Neutrophil (primary cell): Measurements from ENCODE around the gene DST.

Experiments
- H3K27ac ChIP-seq: fragments of 200-600 bp; sonication (generic); 2 replicates; pipeline ENCODE4 v1.5.1; 2016; ENCODE audit warnings: mild to moderate bottlenecking, moderate library complexity
- H3K27me3 ChIP-seq: fragments of 200-600 bp; sonication (generic); 2 replicates; pipeline ENCODE4 v1.6.0; 2016; ENCODE audit warnings: mild to moderate bottlenecking
- H3K36me3 ChIP-seq: fragments of 200-600 bp; sonication (generic); 2 replicates; pipeline ENCODE4 v1.5.1; 2017
- H3K4me1 ChIP-seq, 2 experiments: fragments of 200-600 bp in 1 of 2; sonication (generic) in 1 of 2; 1 replicate in 1 of 2; 2 replicates in 1 of 2; pipeline versions ENCODE4 v1.5.1 to v1.6.1; 2013 to 2016; ENCODE audit warnings: low read depth in 1 of 2, low read length in 1 of 2, mild to moderate bottlenecking in 1 of 2, moderate library complexity in 1 of 2; ENCODE audit not compliant: control insufficient read depth in 1 of 2, insufficient read depth in 1 of 2
- H3K4me3 ChIP-seq, 2 experiments: fragments of 200-600 bp in 1 of 2; sonication (generic) in 1 of 2; 1 replicate in 1 of 2; 2 replicates in 1 of 2; pipeline ENCODE4 v1.5.1; 2013 to 2016; ENCODE audit warnings: low read depth in 1 of 2, low read length in 1 of 2, mild to moderate bottlenecking in 1 of 2, moderate library complexity in 1 of 2
- H3K9me3 ChIP-seq: fragments of 200-600 bp; sonication (generic); 2 replicates; pipeline ENCODE4 v1.5.1; 2016
- CTCF ChIP-seq: fragments of 200-600 bp; sonication (generic); IDR thresholded peaks from 2 replicates; pipeline ENCODE4 v1.5.1; 2016; ENCODE audit warnings: antibody characterized with exemption

Gene DST

GRCh38 chr6:56657354-56657753 is 14.7 kb upstream of the DST start:
- no peak for TF ChIP-seq CTCF
- Histone ChIP-seq H3K36me3 (no peaks in the 10 kb centered on the region), H3K9me3 (no peaks in the 10 kb centered on the region), H3K4me1 (no peaks in the 10 kb centered on the region), H3K4me3 (no peak overlapping the region), H3K27me3 (no peaks in the 10 kb centered on the region), H3K27ac (no peak overlapping the region)

GRCh38 chr6:56656466-56656865 is 13.8 kb upstream of the DST start:
- H3K27me3 ChIP-seq = no peaks in the 10 kb centered on the region
- no peak overlapping the region for H3K27ac ChIP-seq
- no peaks in the 10 kb centered on the region for H3K4me1 ChIP-seq

GRCh38 chr6:56655996-56656395 is 13.3 kb upstream of the DST start:
- Histone ChIP-seq H3K4me1 (no peaks in the 10 kb centered on the region), H3K27ac (no peak overlapping the region)

More at GRCh38 chr6:56656466-56656865, 13.8 kb upstream of the DST start:
- TF ChIP-seq CTCF = no peak
- H3K36me3 ChIP-seq = no peaks in the 10 kb centered on the region
- H3K4me3 ChIP-seq = no peak overlapping the region
- no peaks in the 10 kb centered on the region for H3K9me3 ChIP-seq

GRCh38 chr6:56655249-56655648 is 12.6 kb upstream of the DST start:
- H3K27me3 ChIP-seq = no peaks in the 10 kb centered on the region
- TF ChIP-seq CTCF = no peak
- no peaks in the 10 kb centered on the region for H3K9me3 ChIP-seq
- no peak overlapping the region for H3K27ac ChIP-seq
- H3K36me3 ChIP-seq = no peaks in the 10 kb centered on the region
- no peak overlapping the region for H3K4me3 ChIP-seq
- no peaks in the 10 kb centered on the region for H3K4me1 ChIP-seq

More at GRCh38 chr6:56655996-56656395, 13.3 kb upstream of the DST start:
- Histone ChIP-seq H3K4me3 (no peak overlapping the region), H3K27me3 (no peaks in the 10 kb centered on the region), H3K36me3 (no peaks in the 10 kb centered on the region), H3K9me3 (no peaks in the 10 kb centered on the region)
- TF ChIP-seq CTCF = no peak

GRCh38 chr6:56652994-56653393 is 10.3 kb upstream of the DST start:
- Histone ChIP-seq H3K36me3 (no peaks in the 10 kb centered on the region), H3K4me3 (no peak overlapping the region), H3K4me1 (no peaks in the 10 kb centered on the region), H3K27me3 (no peaks in the 10 kb centered on the region), H3K9me3 (no peaks in the 10 kb centered on the region), H3K27ac (no peak overlapping the region)
- no peak for TF ChIP-seq CTCF

- Histone ChIP-seq H3K9me3 (no peaks in the 10 kb centered on the region), H3K4me3 (no peak overlapping the region), H3K27me3 (no peaks in the 10 kb centered on the region), H3K4me1 (no peaks in the 10 kb centered on the region), H3K27ac (no peak overlapping the region), H3K36me3 (no peaks in the 10 kb centered on the region)
- no peak for TF ChIP-seq CTCF
Observed at GRCh38 chr6:56652231-56652630, 9.5 kb upstream of the DST start.
